HG02763 (cell line): ENCODE data around the gene WIPF2.

Source experiments
- ATAC-seq: cut with Tn5 transposase; IDR thresholded peaks from one replicate; pipeline ENCODE4 v1.9.1; 2021; ENCODE audit warnings: mild to moderate bottlenecking, moderate library complexity; ENCODE audit not compliant: unreplicated experiment

WIPF2 gene

DNA sequence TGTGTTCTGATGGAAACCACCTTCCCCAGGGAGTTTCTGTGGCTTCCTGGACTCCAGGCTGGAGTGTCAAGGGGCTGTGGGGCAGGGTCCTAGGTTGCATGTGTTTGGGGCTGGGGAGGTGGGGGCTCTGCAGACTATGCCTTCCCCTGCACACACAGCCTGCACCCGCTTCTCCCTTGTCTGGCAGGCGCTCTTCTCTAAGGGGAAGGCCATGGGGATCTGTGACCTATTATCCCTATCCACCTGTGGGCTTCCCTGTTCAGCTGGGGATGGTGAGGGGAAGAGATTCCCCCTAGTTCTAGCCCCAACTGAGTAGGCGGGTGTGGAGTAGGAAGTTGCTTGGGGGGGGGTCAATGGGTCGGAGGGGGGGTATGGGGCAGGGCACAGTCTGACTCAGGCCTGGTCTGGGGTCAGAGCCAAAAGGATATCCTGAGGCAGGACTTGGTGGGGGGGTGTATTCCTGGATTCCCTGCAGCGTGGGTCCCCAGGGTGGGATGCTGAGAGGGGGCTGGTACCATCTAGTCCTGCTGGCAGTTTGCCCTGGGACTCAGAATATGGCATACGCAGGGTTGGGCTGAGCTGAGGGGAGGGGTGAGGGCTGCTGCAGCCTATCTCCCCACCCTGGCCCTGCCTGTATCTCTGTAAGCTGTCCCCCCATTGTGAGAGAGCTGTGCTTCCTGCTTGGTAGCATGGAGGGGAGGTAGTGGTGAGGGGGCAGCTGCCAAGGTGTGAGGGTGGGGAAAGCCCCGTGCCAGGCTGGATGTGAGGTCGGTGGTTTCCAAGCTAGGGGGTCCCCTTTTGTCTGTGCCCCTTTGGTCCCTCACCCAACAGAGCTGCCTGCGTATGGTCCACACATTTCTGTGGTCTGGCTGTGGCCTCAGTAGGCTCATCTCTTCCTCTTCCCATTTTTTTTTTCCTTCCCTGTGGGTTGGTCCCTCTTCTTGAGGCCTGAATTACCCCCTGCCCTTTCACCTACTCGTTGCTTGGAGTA, 104.6 kb downstream of the WIPF2 start:
- ATAC-seq = no peak

DNA sequence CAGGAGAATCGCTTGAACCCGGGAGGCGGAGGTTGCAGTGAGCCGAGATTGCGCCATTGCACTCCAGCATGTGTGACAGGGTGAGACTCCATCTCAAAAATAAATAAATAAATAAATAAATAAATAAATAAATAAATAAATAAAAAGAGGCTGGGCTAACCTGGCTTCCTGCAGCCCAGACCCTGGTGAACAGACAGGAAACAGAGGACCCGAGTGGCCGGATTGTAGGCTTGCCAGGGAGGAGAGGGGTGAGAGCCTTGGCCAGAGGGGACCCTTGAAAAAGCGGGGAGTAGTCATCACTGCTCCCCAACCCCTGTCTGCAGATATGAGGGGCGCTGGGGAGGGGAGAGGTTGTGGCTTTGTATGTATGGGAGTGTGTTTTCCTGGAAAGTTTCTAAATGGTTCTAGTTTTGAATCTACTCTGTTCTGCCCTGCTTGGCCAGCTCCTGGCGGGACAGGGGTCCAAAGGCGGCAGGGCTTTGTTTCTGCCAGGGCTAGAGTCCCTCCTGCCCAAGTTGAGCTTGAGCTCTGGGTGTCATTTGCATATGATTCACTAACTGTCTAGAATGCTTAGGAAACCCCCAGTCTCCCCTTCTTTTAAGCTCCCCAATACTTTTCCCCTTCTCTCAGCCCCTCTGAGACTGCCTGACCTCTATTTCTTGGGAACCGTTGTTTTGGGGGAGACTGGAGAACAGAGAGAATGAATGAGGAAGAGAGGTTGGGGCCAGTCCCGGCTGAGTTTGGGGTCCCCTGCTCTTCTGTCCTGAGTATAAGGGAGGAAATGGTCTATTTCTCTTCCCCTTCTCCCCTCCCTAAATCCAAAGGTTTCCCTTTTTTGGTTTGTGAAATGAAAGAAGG, 106.3 kb downstream of the WIPF2 start:
- ATAC-seq = no peak

GRCh38 chr17:40326014-40326831, 107.1 kb downstream of the WIPF2 start:
- ATAC-seq = no peak

DNA sequence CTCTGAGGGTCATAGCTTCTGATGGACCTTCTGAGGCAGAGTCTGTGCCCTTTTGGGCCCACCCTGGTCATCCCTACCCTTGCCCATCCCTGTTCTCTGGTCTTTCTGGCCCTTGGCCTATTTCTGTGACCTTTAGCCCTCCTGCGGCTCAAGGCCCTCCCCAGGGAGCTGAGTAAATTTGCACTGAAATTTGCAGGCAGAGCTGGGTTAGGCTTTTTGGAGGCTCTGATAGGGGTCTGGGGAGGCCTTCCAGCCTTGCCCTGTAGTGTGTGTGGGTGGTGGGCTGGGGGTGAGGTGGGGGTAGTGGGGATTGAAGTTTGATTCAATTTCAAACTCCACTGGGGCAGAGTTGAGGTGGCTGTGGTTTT, 107.7 kb downstream of the WIPF2 start:
- ATAC-seq = no peak

DNA sequence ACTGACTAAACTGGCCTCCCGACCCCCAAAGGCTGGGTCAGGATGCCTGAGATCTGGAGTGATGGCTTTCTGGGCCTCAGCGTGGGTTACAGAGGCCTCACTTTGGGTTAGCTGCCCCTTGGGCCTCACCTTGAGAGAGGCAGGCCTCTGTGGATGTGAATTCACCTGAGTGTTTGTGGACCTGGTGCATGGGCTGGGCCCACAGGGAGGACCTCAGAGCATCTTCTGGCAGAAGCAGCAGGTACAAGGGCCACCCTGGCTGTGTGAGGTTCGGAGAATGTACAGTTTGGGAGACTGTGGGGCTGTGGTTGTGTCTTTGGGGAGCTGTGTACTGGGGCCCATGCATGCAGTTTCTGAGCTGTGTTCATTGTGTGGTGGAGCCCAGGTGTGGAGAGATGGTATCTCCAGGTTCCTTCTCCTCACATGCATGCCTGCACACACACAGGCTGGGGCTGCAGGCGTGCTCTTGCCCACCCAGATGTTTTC, 108.2 kb downstream of the WIPF2 start:
- no peak for ATAC-seq

DNA sequence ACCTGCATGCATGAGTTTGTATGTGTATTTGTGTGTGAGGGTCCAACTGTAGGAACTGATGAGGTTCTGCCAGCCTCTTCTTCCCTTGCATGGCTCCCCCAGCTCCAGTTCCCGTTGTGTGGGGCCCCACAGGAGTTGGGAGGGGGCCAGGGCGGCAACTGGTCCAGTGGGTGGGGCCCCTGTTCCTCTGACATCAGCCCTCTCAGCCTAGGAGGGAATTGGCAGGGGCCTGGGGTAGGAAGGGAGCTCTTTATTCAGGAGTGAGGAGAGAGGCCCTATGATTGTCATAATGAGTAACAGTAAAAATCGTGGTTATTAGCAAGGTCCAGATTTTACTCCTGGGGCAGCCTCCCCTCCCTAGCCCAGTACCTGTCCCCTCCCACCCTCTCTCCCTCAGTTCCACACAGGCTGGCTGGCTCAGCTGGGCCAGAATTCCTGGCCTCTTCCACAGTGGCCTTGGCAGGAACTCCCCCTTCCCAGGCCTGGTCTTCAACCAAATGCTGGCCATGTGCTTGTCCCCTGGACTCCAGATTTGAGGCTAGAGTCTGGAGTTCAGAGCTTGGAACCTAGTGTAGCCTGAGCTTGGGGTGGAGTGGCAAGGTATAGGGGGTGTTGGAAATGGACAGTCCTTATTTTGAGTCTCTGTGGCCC, 108.8 kb downstream of the WIPF2 start:
- no peak for ATAC-seq

GRCh38 chr17:40328386-40328766, 109.3 kb downstream of the WIPF2 start:
- no peak for ATAC-seq

DNA sequence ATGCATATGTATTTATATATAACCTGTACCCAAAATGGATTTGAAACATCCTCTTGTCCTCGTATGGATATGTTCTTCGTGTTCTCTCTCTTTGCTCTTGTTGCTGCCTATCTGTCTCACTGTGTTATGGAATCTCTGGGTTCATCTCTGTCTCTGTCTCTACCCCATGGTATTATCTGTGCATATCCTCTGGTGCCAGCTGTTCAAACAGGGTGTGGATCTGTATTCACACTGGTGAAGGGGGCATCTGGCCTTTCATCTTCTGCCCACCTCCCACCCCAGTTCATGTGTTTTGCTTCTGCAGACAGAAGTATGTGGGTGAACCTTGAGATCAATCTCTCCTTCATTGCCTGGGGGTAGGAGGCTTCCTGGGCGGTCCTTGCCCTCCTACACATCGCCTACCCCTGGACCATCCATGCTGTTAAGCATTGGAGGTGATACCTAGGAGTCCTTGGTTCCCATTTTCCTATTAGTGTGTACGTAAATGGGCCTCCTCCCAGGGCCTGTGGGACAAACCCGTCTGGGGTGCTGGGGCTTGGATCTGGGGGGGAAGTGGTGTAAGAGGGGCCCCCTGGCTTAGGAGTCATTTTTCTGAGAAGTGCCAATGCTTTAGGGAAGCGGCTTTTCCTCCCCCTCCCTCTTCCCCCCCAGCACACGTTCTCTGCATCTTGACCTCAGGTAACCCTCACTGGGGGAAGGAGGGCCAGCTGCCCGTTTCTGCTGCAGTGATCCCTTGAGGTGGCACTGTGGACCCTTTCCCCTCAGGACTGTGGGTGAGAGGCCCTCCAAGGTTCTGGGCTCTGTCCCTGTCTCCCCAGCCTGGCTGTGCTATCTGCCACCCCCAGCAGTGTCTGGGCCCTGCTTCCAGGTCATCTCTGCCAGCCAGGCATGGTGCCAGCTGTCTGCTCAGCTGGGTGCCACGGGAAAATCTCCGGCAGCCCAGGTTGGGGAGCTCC, 111.0 kb downstream of the WIPF2 start:
- no peak for ATAC-seq

- no peak for ATAC-seq
Observed at GRCh38 chr17:40330850-40331470, 111.9 kb downstream of the WIPF2 start.

DNA sequence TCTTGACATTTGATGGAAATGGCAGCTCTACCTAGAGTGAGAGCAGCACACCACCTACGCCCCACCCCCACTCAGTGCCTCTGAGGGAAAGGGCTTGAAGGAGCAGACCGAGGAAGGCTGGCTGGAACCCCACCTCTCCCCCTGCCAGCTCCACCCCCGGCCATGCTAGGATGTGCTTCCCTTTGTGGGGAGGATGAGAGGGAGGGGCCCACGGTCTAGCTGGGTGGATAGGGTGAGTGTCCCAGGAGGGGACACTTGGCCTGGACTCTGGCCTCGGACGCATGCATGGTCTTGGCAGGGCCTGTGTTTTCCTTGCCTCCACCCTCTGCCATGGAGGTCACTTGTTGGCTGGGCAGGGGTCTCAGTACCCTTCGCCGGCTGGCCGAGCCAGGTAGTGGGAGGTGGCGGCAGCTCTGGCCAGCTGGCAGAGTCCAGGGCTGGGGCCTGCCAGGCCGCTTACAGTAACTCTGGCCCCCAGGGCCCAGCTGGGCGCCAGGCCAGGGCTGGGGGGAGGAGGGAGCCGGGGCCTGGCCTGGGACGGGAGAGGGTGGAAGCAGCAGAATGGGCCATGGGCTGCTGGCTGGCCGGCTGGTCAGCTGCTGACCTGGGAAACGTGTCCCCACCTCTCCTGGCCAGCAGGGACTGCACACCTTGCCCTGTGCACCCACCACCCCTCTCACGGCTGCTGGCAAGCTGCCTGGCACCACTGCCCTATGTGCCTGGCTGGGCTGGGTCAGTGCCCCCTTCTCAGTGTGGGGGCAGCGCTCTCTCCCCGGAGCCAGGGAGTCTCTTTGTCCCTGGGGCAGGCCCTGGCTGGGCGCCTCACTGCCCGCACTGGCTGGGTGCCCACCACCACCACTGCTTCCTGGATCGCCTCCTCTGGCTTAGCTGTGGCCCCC, 112.9 kb downstream of the WIPF2 start:
- no peak for ATAC-seq
